Pons (tissue), 1 donor: ENCODE data around the gene ARID1B.
A peak's percentile ranks its signal among the peaks of the same experiment; 100 is the strongest.

Source experiments
- DNase-seq: peaks from one replicate; pipeline ENCODE4 v3.0.0-alpha.2; 2016; ENCODE audit warnings: low spot score

Gene ARID1B

DNA sequence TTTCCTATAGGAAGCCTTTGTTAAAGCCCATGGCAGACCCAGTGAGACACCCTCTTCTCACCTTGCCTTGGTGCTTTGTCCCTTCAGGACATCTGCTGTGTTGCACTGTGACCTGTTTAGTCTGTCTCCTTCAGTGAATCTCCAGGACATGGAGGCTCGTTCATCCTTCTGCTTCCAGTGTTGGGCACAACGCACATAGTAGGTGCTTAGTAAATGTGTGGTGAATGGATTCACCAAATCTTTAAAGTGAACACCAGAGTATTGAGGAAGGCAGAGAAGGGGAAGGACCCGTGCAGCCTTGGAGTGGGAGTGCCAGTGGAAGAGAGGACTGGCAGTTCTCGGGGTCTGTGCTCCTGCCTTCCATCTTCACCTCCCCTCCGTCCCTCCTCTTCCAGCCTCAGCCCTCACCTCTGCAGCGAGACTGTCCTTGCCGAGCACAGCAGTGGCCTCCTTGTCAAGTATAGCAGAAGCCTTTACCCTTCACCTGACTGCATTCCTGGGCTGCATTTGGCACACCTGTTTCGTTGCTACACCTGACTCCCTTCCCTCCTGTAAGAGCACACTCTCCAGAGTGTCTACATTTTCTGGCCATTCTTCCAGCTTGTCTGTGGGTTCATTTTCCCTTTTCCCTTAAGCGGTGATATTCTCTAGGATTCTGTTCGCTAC lies 49.2 kb downstream of the ARID1B start:
- no peak for DNase-seq

GRCh38 chr6:156827382-156827781 lies 50.2 kb downstream of the ARID1B start:
- DNase-seq = no peak

- DNase-seq = no peak
Measured at GRCh38 chr6:156828280-156828703, 51.1 kb downstream of the ARID1B start.

- DNase-seq = no peak
Measured at GRCh38 chr6:156830126-156830525, 52.9 kb downstream of the ARID1B start.

- peak; percentile 39 for DNase-seq
Measured at GRCh38 chr6:156832231-156832647, 55.1 kb downstream of the ARID1B start.

DNA sequence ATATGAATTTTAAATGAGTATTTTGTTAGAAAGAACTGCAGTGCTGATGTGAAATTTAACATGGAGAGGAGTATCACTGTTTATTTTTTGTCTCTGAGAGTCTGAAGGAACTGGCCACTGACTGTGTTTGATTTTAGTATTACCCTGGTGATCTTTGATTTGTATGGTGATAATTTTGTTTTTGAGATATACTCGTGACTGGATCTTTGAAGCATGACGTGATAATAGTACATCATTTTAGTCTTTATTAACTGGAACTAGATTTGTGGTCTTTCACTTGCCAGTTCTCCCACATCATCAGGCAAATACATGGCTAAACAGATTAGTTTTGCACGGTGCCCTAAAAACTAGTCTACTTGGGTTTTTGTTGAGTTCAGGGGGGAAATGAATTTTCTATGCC lies 55.5 kb downstream of the ARID1B start:
- DNase-seq = no peak

GRCh38 chr6:156833755-156834154 lies 56.6 kb downstream of the ARID1B start:
- no peak for DNase-seq

GRCh38 chr6:156839129-156839528 lies 62.0 kb downstream of the ARID1B start:
- DNase-seq = no peak

DNA sequence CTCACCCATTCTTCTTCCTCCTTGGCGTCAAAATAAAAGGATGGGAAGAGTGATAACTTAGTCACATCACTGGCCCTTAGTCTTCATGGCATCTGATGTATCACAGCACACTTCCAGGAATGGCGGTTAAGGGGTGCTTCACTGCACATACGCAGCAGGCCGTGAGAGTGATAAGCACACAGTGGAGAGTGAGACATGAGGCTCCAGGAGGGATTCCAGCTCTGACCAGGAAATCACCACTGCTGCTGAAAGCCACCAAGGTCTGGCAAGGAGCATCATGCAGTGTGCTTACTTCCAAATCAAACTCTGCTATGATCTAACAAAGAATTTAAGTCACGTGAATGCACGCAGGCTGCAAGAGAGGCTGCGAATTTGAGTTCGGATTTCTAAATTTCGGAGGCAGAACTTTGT lies 62.4 kb downstream of the ARID1B start:
- no peak for DNase-seq

GRCh38 chr6:156840136-156840535 lies 63.0 kb downstream of the ARID1B start:
- DNase-seq = no peak

GRCh38 chr6:156840606-156841005 lies 63.4 kb downstream of the ARID1B start:
- DNase-seq = no peak

DNA sequence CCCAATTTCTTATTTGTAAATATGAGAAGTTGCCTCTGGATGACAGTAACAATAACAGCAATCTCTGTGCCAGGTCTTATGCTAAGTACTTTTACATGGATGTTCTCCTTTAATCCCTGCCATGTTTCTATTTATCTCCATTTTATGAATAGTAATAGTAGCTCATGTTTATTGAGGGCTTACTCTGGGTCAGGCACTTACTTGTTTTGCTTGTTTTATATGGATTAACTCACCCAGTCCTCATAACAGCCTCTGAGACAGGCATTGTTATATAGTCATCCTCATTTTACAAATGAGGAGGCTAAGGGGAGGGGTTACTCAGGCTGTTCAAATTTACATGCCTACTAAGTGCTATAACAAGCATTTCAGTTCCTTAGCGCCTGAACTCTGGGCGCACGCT lies 64.3 kb downstream of the ARID1B start:
- DNase-seq = no peak

DNA sequence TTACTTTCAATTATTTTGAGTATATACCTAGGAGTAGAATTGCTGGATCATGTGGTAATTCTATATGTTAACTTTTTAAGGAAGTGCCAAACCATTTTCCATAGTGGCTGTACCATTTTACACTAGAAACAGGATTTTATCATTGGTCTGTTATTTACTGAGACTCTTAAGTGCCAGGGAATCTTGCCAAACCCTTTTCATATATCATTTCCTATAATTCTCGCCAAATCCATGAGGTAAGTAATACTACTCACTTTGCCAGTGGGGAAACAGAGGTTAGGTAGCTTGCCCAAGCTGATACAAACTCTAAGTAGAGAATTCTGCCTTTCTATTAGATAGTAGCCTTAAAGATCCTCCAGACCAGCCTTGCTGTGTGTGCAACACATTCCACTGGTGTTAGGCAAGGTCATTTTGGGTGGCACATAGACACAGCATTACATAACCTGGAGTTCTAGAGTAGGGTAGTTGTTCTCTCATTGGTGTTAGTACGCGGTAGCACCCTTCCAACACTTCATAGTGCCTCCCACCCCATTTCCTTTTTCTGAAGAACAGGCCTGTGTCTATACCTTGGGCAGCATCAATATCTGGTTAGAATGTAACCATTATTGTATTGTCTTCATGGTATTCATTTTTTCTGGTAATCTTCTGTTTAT lies 65.5 kb downstream of the ARID1B start:
- DNase-seq = no peak

- DNase-seq = no peak
Measured at GRCh38 chr6:156844089-156844488, 66.9 kb downstream of the ARID1B start.

GRCh38 chr6:156845454-156846155 lies 68.4 kb downstream of the ARID1B start:
- DNase-seq = no peak

DNA sequence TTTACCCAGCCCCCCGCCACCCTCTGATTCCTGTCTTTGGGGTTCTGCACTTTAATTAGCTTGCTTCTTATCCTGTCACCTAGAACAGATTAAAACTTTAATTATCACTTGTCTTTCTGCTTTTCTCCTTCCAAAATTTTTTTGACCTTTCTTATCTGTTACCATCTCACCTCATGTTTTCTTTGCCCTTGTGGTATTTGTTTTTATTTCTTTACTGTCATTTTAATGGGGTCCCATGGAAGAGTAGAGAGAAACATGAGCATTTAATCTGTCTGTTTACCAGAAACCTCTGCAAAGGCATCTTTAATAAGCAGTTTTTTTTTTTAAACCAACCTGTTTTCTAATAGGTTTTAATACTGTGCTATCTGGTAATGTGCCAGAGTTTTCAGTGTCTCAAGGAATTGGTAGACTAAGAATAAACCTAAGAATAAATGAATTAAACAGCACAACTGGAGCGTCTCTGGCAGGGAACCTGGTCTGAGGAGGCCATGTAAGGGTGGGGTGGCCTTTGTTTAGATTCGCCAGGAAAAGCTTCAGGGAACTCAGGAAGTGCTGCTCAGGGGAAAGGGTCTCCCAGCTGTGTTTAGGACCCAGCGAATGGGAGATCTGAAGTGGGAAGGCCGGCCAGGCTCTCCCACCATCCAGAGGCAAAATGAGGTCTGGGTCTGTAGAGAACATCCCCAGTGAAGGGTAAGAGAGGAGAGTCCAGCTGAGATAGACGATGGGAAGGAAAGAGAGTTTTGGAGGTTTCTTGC lies 69.8 kb downstream of the ARID1B start:
- DNase-seq = no peak

GRCh38 chr6:156848123-156848522 lies 70.9 kb downstream of the ARID1B start:
- DNase-seq = peak; percentile 51

GRCh38 chr6:156848533-156848932 lies 71.4 kb downstream of the ARID1B start:
- no peak for DNase-seq

DNA sequence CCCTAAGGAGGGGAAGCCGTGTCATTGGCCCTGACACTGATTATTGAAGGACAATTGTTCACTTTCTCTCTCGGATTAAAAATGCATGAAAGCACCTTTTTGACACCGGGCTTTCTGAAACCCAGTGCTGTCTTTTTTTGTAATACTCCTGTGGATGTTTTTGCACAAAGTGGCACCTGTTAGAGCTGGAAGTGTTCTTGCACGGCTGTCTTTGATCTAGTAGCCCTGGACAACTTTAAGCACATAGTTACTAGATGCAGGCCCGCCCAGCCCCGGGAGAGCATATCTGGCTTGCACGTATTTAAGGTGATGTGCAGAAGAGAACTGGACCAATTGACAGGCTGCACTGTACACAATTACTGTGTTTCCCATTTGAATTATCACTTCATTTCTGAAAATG lies 72.6 kb downstream of the ARID1B start:
- no peak for DNase-seq

- no peak for DNase-seq
Measured at GRCh38 chr6:156850353-156850752, 73.2 kb downstream of the ARID1B start.

DNA sequence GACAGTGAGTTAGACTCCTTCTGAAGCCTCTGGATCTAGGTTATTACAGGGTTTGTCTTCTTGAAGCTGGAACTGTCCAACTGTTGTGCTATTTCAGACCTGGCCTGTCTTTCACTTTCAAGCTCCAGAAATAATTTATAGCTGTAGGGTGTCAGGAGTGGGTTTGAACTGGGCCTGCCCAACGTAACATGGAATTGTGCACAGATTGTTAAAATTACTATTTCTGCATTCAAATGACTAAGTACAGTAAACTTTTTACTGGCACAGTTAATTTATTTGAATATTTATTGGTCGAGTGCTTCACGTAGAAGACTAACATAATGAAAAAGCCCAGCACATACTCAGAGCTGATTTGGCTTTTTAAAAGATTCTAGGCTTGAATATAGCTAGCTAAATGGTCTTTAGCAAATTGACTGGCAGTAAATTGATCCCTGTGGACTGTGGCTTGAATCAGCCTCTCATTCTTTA lies 74.3 kb downstream of the ARID1B start:
- no peak for DNase-seq

GRCh38 chr6:156852147-156852857 lies 75.1 kb downstream of the ARID1B start:
- DNase-seq = no peak
